Activated CD8-positive, alpha-beta memory T cell treated with anti-CD3 and anti-CD28 coated beads, Interleukin-2, amount 50 U/mL, for 4 hours (primary cell): ENCODE measurements around the gene PREPL.
"Not testable (repeated sequence)": the region's sequence is repeated elsewhere in the genome, so short reads cannot be mapped to it uniquely, and the experiment has no call there.

Experiments
- DNase-seq: peaks from one replicate; pipeline ENCODE4 v3.0.0-alpha.2; 2020

The PREPL gene

GRCh38 chr2:44347526-44347925 lies 13.8 kb downstream of the PREPL start:
- no peak for DNase-seq

GRCh38 chr2:44342854-44343253 lies 18.4 kb downstream of the PREPL start:
- no peak for DNase-seq

GRCh38 chr2:44335806-44336538 lies 25.3 kb downstream of the PREPL start:
- no peak for DNase-seq

- DNase-seq: no peak
Measured at GRCh38 chr2:44333994-44334393, 27.3 kb downstream of the PREPL start.

- DNase-seq: no peak
Measured at GRCh38 chr2:44330801-44331200, 30.5 kb downstream of the PREPL start.

GRCh38 chr2:44329343-44329742 lies 32.0 kb downstream of the PREPL start:
- no peak for DNase-seq

GRCh38 chr2:44328750-44329149 lies 32.5 kb downstream of the PREPL start:
- no peak for DNase-seq

GRCh38 chr2:44326548-44327264 lies 34.6 kb downstream of the PREPL start:
- no peak for DNase-seq

- no peak for DNase-seq
Measured at GRCh38 chr2:44325897-44326296, 35.4 kb downstream of the PREPL start.

GRCh38 chr2:44324971-44325426 lies 36.3 kb downstream of the PREPL start:
- DNase-seq: no peak

GRCh38 chr2:44321360-44321759 lies 39.9 kb downstream of the PREPL start:
- DNase-seq: no peak

- DNase-seq: no peak
Measured at GRCh38 chr2:44320832-44321231, 40.5 kb downstream of the PREPL start.

GRCh38 chr2:44315945-44316344 lies 45.3 kb downstream of the PREPL start:
- DNase-seq: no peak

- no peak for DNase-seq
Measured at GRCh38 chr2:44314362-44314761, 46.9 kb downstream of the PREPL start.

GRCh38 chr2:44310287-44310686 lies 51.0 kb downstream of the PREPL start:
- no peak for DNase-seq

GRCh38 chr2:44305882-44306281 lies 55.4 kb downstream of the PREPL start:
- DNase-seq: no peak

- no peak for DNase-seq
Measured at GRCh38 chr2:44304258-44304657, 57.0 kb downstream of the PREPL start.

- not testable (repeated sequence) for DNase-seq
Measured at GRCh38 chr2:44303766-44304165, 57.5 kb downstream of the PREPL start.

- no peak for DNase-seq
Measured at GRCh38 chr2:44301111-44301510, 60.2 kb downstream of the PREPL start.

GRCh38 chr2:44299635-44300034 lies 61.7 kb downstream of the PREPL start:
- DNase-seq: no peak

GRCh38 chr2:44297431-44297830 lies 63.9 kb downstream of the PREPL start:
- no peak for DNase-seq

- no peak for DNase-seq
Measured at GRCh38 chr2:44296653-44297052, 64.6 kb downstream of the PREPL start.

GRCh38 chr2:44295633-44296359 lies 65.5 kb downstream of the PREPL start:
- DNase-seq: peak; percentile 16

GRCh38 chr2:44295113-44295512 lies 66.2 kb downstream of the PREPL start:
- DNase-seq: no peak
